ENCODE data around the gene PHC2. TPM values are rescaled to one million over a fixed set of nuclear protein-coding genes. Genes with fewer than 3 reads are reported as not detected.

PHC2 gene
- total RNA-seq, 1 donor from 2014 or later = 99.5 TPM

- peaks cover 38% of the 10 kb centered on the region for H3K36me3 Mint-ChIP-seq
- DNase-seq (ENCODE audit: low spot score in 2 of 2, unreplicated experiment in 2 of 2) = no peak
- H3K4me3 Mint-ChIP-seq = no peak overlapping the region
- H3K4me1 Mint-ChIP-seq = peaks cover 9% of the 10 kb centered on the region
- no peaks in the 10 kb centered on the region for H3K9me3 Mint-ChIP-seq
- no peaks in the 10 kb centered on the region for H3K27me3 Mint-ChIP-seq (ENCODE audit: low read depth)
- H3K27ac Mint-ChIP-seq = peak overlapping the region; percentile 76
- TF ChIP-seq CTCF (IDR thresholded peaks at IDR 0.05; ENCODE audit: unreplicated experiment) = no peak
Observed at GRCh38 chr1:33284049-33284448, 146.8 kb downstream of the PHC2 start.

- no peak overlapping the region for H3K27ac Mint-ChIP-seq
- no peak for DNase-seq (ENCODE audit: low spot score in 2 of 2, unreplicated experiment in 2 of 2)
- TF ChIP-seq CTCF (IDR thresholded peaks at IDR 0.05; ENCODE audit: unreplicated experiment) = no peak
- H3K4me1 Mint-ChIP-seq = peaks cover 9% of the 10 kb centered on the region
- H3K27me3 Mint-ChIP-seq (ENCODE audit: low read depth) = no peaks in the 10 kb centered on the region
- peaks cover 36% of the 10 kb centered on the region for H3K36me3 Mint-ChIP-seq
- no peaks in the 10 kb centered on the region for H3K9me3 Mint-ChIP-seq
- no peak overlapping the region for H3K4me3 Mint-ChIP-seq
Observed at GRCh38 chr1:33282791-33283190, 148.1 kb downstream of the PHC2 start.

- Mint-ChIP-seq H3K4me3 (no peak overlapping the region), H3K27ac (no peak overlapping the region), H3K36me3 (peaks cover 38% of the 10 kb centered on the region), H3K9me3 (no peaks in the 10 kb centered on the region), H3K27me3 (ENCODE audit: low read depth) (no peaks in the 10 kb centered on the region), H3K4me1 (peaks cover 9% of the 10 kb centered on the region)
- DNase-seq (ENCODE audit: low spot score in 2 of 2, unreplicated experiment in 2 of 2) = no peak
- TF ChIP-seq CTCF (IDR thresholded peaks at IDR 0.05; ENCODE audit: unreplicated experiment) = no peak
Observed at GRCh38 chr1:33281554-33282303, 149.2 kb downstream of the PHC2 start.

- Mint-ChIP-seq H3K9me3 (no peaks in the 10 kb centered on the region), H3K36me3 (peaks cover 36% of the 10 kb centered on the region), H3K4me3 (no peak overlapping the region), H3K27ac (no peak overlapping the region), H3K4me1 (peaks cover 9% of the 10 kb centered on the region), H3K27me3 (ENCODE audit: low read depth) (no peaks in the 10 kb centered on the region)
- no peak for TF ChIP-seq CTCF (IDR thresholded peaks at IDR 0.05; ENCODE audit: unreplicated experiment)
- no peak for DNase-seq (ENCODE audit: low spot score in 2 of 2, unreplicated experiment in 2 of 2)
Observed at GRCh38 chr1:33280091-33280661, 150.7 kb downstream of the PHC2 start.

GRCh38 chr1:33277488-33278084 is 153.3 kb downstream of the PHC2 start:
- H3K27me3 Mint-ChIP-seq (ENCODE audit: low read depth) = no peaks in the 10 kb centered on the region
- H3K27ac Mint-ChIP-seq = peak overlapping the region; percentile 15
- peaks cover 29% of the 10 kb centered on the region for H3K36me3 Mint-ChIP-seq
- no peak for TF ChIP-seq CTCF (IDR thresholded peaks at IDR 0.05; ENCODE audit: unreplicated experiment)
- no peak for DNase-seq (ENCODE audit: low spot score in 2 of 2, unreplicated experiment in 2 of 2)
- no peaks in the 10 kb centered on the region for H3K4me1 Mint-ChIP-seq
- H3K9me3 Mint-ChIP-seq = no peaks in the 10 kb centered on the region
- no peak overlapping the region for H3K4me3 Mint-ChIP-seq

All from mesothelial cell of epicardium (in vitro differentiated cells).